GM19395 (cell line): ENCODE results near the gene ACSM4.
"Not testable (repeated sequence)": the region's sequence is repeated elsewhere in the genome, so short reads cannot be mapped to it uniquely, and the experiment has no call there.

Source experiments
- ATAC-seq: cut with Tn5 transposase; IDR thresholded peaks from one replicate; pipeline ENCODE4 v1.9.1; 2021; ENCODE audit warnings: mild to moderate bottlenecking, moderate library complexity; ENCODE audit not compliant: unreplicated experiment

The ACSM4 gene

DNA sequence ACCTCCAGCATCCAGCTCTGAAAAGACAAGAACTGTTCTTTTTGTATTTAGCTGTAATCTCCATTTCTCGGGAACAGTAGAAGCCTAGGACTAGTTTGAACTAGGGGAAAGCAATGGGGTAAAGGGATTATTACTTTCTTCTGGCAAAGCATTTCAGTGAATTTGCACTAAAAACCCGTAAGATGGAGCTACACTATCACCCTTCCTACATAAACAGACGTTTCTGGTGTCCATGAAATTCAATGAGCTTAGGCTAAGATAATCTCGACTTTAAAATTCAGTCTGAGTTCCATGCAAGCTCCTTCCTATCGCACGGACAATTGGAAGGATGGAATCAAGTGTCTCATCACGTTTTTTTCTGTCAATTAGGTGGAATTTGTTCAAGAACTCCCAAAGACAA, 24.0 kb downstream of the ACSM4 start:
- ATAC-seq, result no peak

- ATAC-seq, result not testable (repeated sequence)
These were observed 33.9 kb downstream of the ACSM4 start for GRCh38 chr12:7337790-7338189.

DNA sequence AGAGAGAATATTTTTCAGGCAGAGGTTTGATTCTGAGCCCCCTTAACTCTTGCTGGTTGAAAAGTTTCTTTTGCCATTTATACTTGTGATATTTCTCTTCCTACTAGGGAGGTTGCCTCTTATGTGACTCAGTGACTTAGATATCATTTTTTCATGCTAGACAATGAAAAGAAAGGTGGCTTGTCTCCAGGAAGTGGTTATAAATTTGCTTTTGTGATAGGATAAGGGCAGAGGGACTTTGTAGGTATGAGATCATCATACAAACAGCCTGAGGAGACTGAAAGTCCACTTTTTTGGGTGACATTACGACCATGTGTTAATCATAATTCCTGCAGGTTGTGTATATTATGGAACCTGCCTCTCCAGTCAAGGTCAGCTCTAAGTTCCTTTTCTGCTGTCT, 35.8 kb downstream of the ACSM4 start:
- no peak for ATAC-seq

- no peak for ATAC-seq
These were observed 41.1 kb downstream of the ACSM4 start for GRCh38 chr12:7344833-7345606.

DNA sequence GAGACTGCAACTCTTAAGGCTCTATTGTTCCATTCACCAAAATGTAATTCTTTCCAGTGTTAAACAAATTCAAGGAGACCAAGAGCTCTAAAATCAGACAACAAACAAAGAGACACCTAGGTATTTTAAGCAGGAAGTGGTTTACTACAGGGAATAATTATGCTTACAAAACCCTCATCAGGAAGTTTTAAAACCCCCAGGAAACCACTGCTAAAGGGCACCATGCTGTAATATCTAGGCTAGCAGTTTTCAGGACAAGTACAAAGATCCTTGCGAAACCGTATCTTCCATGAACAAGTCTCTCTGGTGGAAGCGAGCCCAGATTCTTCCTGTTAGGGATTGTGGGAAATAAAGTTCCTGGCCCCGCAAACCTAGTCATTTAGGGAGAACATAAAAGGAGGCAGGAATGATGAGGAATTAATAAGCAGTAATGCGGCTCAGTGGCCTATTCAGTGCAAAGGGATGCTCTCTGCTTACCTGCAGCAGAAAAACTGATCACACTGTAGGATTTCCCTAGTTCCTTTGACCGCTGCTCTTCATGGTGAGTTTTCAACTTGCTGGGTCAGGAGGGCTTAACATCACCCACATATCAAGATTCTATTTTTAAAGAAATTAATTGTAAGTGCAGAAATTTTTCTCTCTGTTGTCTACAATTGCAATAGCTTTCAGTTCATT, 42.8 kb downstream of the ACSM4 start:
- ATAC-seq, result no peak

GRCh38 chr12:7349418-7349817, 45.5 kb downstream of the ACSM4 start:
- ATAC-seq, result no peak

GRCh38 chr12:7351177-7351576, 47.3 kb downstream of the ACSM4 start:
- no peak for ATAC-seq

DNA sequence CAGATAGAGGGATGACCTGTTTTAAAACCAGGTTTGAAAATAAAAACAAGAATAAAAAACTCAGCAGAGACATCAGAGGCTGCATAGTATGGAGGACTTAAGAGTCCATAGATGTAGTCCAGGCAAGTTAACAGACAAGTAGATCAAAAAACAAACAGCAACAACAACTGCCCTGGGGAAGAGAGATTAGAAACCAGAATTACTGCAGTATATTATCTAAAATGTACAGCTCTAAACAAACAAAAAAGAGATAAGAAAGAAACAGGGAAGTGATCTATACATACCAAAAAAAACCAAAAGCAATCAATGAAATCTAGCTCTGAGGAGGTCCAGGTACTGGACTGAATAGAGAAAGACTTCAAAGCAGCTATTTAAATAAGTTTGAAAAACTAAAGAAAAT, 48.8 kb downstream of the ACSM4 start:
- no peak for ATAC-seq

DNA sequence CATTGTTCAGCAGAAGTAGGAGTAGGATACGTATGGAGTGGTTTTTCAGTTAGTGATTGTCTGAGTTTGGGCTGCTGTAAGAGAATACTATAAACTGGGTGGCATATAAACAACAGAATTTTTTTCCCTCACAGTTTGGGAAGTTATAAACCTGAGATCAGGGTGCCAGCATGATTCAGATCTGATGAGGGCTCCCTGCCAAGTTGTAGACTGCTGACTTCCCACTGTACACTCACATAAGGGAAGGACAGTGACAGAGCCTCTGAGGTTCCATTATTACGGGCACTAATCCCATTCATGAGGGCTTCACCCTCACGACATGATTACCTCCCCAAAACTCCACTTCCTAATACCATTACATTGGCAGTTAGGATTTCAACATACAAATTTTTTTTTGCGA, 50.7 kb downstream of the ACSM4 start:
- ATAC-seq, result no peak

DNA sequence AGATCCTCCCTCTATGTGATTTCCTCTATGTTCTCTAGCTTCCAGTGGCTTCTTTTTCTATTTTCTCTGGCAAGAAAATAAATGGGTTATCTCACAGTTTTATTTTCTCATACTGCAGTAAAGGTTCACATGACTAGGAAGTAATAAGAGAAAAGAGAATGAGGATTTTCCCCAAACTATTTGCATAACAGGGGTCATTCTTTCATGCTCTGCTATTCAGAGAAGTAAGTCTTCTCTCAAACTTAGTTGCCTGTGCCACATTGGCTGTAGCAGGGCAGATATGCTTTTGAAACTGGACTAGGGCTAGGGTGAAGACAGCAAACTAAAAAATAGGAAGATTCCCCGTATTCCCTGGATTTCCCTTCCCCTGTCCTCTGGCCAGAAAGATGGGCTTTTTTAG, 57.4 kb downstream of the ACSM4 start:
- no peak for ATAC-seq

- ATAC-seq, result no peak
These were observed 58.9 kb downstream of the ACSM4 start for GRCh38 chr12:7362734-7363133.

GRCh38 chr12:7369274-7369729, 65.4 kb downstream of the ACSM4 start:
- peak; percentile 86 for ATAC-seq

GRCh38 chr12:7373226-7373625, 69.4 kb downstream of the ACSM4 start:
- no peak for ATAC-seq

GRCh38 chr12:7374423-7375144, 70.7 kb downstream of the ACSM4 start:
- no peak for ATAC-seq

- ATAC-seq, result no peak
These were observed 71.3 kb downstream of the ACSM4 start for GRCh38 chr12:7375145-7375543.

GRCh38 chr12:7376196-7376595, 72.3 kb downstream of the ACSM4 start:
- ATAC-seq, result no peak
